Measurements from ENCODE around the gene MMEL1.

DNA sequence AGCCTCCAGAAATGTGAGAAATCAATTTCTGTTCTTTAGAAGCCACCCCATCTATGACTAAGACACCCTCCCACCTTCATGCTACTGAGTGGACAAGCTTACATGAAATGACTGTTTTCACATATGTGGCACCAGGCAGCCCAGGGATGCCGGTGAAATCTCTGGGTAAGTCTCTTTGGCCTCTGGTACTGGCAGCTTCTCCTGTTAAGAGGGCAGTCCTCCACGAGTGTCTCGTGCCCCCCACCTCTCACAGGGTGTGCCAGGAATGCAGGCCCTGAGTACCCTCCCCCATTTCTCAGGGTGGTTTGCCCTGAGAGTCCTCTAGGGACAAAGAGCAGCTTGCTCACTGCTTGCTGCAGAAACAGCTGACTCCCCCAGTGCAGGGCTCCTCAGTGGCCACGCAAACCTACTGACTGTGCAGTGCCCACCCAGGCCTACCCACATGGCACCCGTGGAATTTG is 49.5 kb downstream of the MMEL1 start:
- TF ChIP-seq EP300 (IDR thresholded peaks at IDR 0.05; ENCODE audit: borderline replicate concordance), result no peak
- no peak for TF ChIP-seq ZBTB7A (IDR thresholded peaks at IDR 0.05; ENCODE audit: low read depth)
- TF ChIP-seq, protein P1, sequence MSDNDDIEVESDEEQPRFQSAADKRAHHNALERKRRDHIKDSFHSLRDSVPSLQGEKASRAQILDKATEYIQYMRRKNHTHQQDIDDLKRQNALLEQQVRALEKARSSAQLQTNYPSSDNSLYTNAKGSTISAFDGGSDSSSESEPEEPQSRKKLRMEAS (IDR thresholded peaks at IDR 0.05), result no peak
- no peak for TF ChIP-seq CEBPB (IDR thresholded peaks at IDR 0.05)
- no peak for TF ChIP-seq CREB1 (IDR thresholded peaks at IDR 0.05; ENCODE audit: low read depth)
